ENCODE results near the gene PTPRD.

DNA sequence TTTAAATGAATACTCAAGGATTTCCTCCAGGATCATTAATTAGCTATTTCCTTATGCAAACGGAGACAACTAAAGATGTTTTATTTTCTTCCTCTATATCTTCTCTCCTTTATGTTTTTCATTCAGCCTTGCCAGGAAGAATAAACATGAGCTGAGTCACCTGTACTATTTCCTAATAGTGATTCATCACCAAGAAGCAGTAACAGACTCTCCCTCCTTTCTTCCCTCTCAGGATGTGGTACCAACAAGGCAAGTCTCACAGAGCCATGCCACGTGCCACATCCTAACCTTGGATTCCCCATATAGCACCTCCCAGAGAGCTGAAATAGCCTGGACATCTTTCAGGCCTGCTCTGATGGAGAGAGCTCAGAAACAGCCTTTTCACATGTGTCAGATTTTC lies 2054.6 kb downstream of the PTPRD start:
- TF ChIP-seq, protein P1, sequence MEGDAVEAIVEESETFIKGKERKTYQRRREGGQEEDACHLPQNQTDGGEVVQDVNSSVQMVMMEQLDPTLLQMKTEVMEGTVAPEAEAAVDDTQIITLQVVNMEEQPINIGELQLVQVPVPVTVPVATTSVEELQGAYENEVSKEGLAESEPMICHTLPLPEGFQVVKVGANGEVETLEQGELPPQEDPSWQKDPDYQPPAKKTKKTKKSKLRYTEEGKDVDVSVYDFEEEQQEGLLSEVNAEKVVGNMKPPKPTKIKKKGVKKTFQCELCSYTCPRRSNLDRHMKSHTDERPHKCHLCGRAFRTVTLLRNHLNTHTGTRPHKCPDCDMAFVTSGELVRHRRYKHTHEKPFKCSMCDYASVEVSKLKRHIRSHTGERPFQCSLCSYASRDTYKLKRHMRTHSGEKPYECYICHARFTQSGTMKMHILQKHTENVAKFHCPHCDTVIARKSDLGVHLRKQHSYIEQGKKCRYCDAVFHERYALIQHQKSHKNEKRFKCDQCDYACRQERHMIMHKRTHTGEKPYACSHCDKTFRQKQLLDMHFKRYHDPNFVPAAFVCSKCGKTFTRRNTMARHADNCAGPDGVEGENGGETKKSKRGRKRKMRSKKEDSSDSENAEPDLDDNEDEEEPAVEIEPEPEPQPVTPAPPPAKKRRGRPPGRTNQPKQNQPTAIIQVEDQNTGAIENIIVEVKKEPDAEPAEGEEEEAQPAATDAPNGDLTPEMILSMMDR (IDR thresholded peaks at IDR 0.05 in 2 of 3, conservative IDR thresholded peaks at IDR 0.05 in 1 of 3; ENCODE audit: borderline replicate concordance in 1 of 3, insufficient read depth in 1 of 3, low read depth in 2 of 3, low read length in 2 of 3) = no peak
- TF ChIP-seq POLR2A (IDR thresholded peaks at IDR 0.05; ENCODE audit: borderline replicate concordance, extremely low read depth, insufficient read depth, insufficient read length) = no peak
- no peak for TF ChIP-seq RAD21 (IDR thresholded peaks at IDR 0.05; ENCODE audit: low read depth)
